GM23338 (cell line): ENCODE results near the gene SUB1. TPM values are rescaled to one million over a fixed set of nuclear protein-coding genes. Genes with fewer than 3 reads are reported as not detected.

Experiments
- ATAC-seq: fragments of 200-7000 bp; cut with Tn5 transposase; 3 replicates; pipeline ENCODE4 v1.9.1; 2020
- DNase-seq: peaks from one replicate; pipeline ENCODE4 v3.0.0-alpha.2; 2015; ENCODE audit warnings: low spot score
- H2AFZ ChIP-seq: fragments of 200-600 bp; sonication (generic); 2 replicates; pipeline ENCODE4 v1.8.0; 2016; ENCODE audit warnings: antibody characterized with exemption, mild to moderate bottlenecking, moderate library complexity
- H3F3A ChIP-seq: fragments of 200-600 bp; sonication (generic); replicated peaks from 2 replicates; pipeline ENCODE4 v1.8.0; 2017; ENCODE audit warnings: antibody characterized with exemption, mixed run types, low read depth
- H3K27ac ChIP-seq: fragments of 200-600 bp; sonication (generic); 2 replicates; pipeline ENCODE4 v1.6.1; 2016; ENCODE audit warnings: low read depth
- H3K27me3 ChIP-seq: fragments of 200-600 bp; sonication (generic); 2 replicates; pipeline ENCODE4 v1.8.0; 2016; ENCODE audit warnings: mild to moderate bottlenecking, mixed run types, moderate library complexity; ENCODE audit not compliant: insufficient read depth
- H3K36me3 ChIP-seq: fragments of 200-600 bp; sonication (generic); 2 replicates; pipeline ENCODE4 v1.8.0; 2016; ENCODE audit warnings: mild to moderate bottlenecking; ENCODE audit not compliant: insufficient read depth
- H3K4me1 ChIP-seq: fragments of 200-600 bp; sonication (generic); 2 replicates; pipeline ENCODE4 v1.8.0; 2016; ENCODE audit warnings: mild to moderate bottlenecking, moderate library complexity; ENCODE audit not compliant: insufficient read depth
- H3K4me2 ChIP-seq: fragments of 200-600 bp; sonication (generic); 2 replicates; pipeline ENCODE4 v1.7.1; 2017; ENCODE audit warnings: mixed run types
- H3K4me3 ChIP-seq: fragments of 200-600 bp; sonication (generic); 2 replicates; pipeline ENCODE4 v1.6.1; 2016; ENCODE audit warnings: mixed run types
- H3K79me2 ChIP-seq: fragments of 200-600 bp; sonication (generic); replicated peaks from 2 replicates; pipeline ENCODE4 v1.8.0; 2017; ENCODE audit warnings: mild to moderate bottlenecking; ENCODE audit not compliant: insufficient read depth
- H3K9me2 ChIP-seq: fragments of 200-600 bp; sonication (generic); 2 replicates; pipeline ENCODE4 v1.8.0; 2017; ENCODE audit not compliant: insufficient read depth
- H4K20me1 ChIP-seq: fragments of 200-600 bp; sonication (generic); replicated peaks from 2 replicates; pipeline ENCODE4 v1.8.0; 2017; ENCODE audit warnings: mild to moderate bottlenecking; ENCODE audit not compliant: insufficient read depth
- H3K27ac Mint-ChIP-seq: 2 replicates; pipeline ENCODE4 v1.8.0; 2020; ENCODE audit warnings: inconsistent platforms, mild to moderate bottlenecking, moderate library complexity, mixed read lengths
- H3K27me3 Mint-ChIP-seq: 3 replicates; pipeline ENCODE4 v1.8.0; 2022; ENCODE audit warnings: low read depth, mild to moderate bottlenecking, moderate library complexity, mixed read lengths, inconsistent platforms; ENCODE audit not compliant: insufficient read depth, poor library complexity
- H3K36me3 Mint-ChIP-seq: 3 replicates; pipeline ENCODE4 v1.8.0; 2021; ENCODE audit warnings: low read depth, mild to moderate bottlenecking, inconsistent platforms, moderate library complexity, mixed read lengths
- H3K4me1 Mint-ChIP-seq: 3 replicates; pipeline ENCODE4 v1.8.0; 2020; ENCODE audit warnings: mild to moderate bottlenecking, inconsistent platforms, mixed read lengths
- H3K4me3 Mint-ChIP-seq: 3 replicates; pipeline ENCODE4 v1.8.0; 2021; ENCODE audit warnings: moderate library complexity, mild to moderate bottlenecking, inconsistent platforms, mixed read lengths
- H3K9me3 Mint-ChIP-seq: 3 replicates; pipeline ENCODE4 v1.8.0; 2020; ENCODE audit warnings: moderate library complexity, mild to moderate bottlenecking, inconsistent platforms, mixed read lengths
- CREB1 ChIP-seq: fragments of 250-450 bp; sonication (Bioruptor Pico); IDR thresholded peaks from 2 replicates; pipeline ENCODE4 v1.5.0; 2020; ENCODE audit warnings: low read depth, mild to moderate bottlenecking, moderate library complexity
- CTCF ChIP-seq, 2 experiments: fragments of 200-600 bp in 1 of 2; sonication (generic) in 1 of 2; conservative IDR thresholded peaks; 2 replicates each; pipeline versions ENCODE4 v1.5.1 to v1.6.1; 2016 to 2017; ENCODE audit warnings: antibody characterized with exemption in 2 of 2, low read depth in 2 of 2, mild to moderate bottlenecking in 2 of 2, moderate library complexity in 1 of 2
- ETS1 ChIP-seq: IDR thresholded peaks from 2 replicates; pipeline ENCODE4 v1.6.1; 2016; ENCODE audit warnings: antibody characterized with exemption
- EZH2 ChIP-seq: fragments of 200-600 bp; sonication (generic); IDR thresholded peaks from one replicate; pipeline ENCODE4 v1.8.0; 2017; ENCODE audit warnings: antibody characterized with exemption, mild to moderate bottlenecking, low read depth; ENCODE audit not compliant: unreplicated experiment
- EZH2phosphoT487 ChIP-seq: fragments of 200-600 bp; sonication (generic); IDR thresholded peaks from one replicate; pipeline ENCODE4 v1.8.1; 2018; ENCODE audit warnings: antibody characterized with exemption; ENCODE audit not compliant: unreplicated experiment
- JUNB ChIP-seq: IDR thresholded peaks from one replicate; pipeline ENCODE4 v1.6.1; 2016; ENCODE audit warnings: antibody characterized with exemption; ENCODE audit not compliant: unreplicated experiment
- POLR2AphosphoS5 ChIP-seq: IDR thresholded peaks from 2 replicates; pipeline ENCODE4 v1.6.1; 2016; ENCODE audit warnings: antibody characterized with exemption, low read depth
- REST ChIP-seq: IDR thresholded peaks from one replicate; pipeline ENCODE4 v1.6.1; 2018; ENCODE audit warnings: antibody characterized with exemption; ENCODE audit not compliant: unreplicated experiment
- STAT1 ChIP-seq: IDR thresholded peaks from one replicate; pipeline ENCODE4 v1.6.1; 2016; ENCODE audit warnings: antibody characterized with exemption; ENCODE audit not compliant: unreplicated experiment
- ZNF114 ChIP-seq: fragments of 250-450 bp; sonication (Bioruptor Pico); IDR thresholded peaks from 2 replicates; pipeline ENCODE4 v1.5.0; 2020; ENCODE audit warnings: mild to moderate bottlenecking, moderate library complexity
- ZNF331 ChIP-seq: fragments of 250-450 bp; sonication (Bioruptor Pico); IDR thresholded peaks from 2 replicates; pipeline ENCODE4 v1.5.0; 2020; ENCODE audit warnings: low read depth, mild to moderate bottlenecking, moderate library complexity
- ZNF462 ChIP-seq: fragments of 250-450 bp; sonication (Bioruptor Pico); IDR thresholded peaks from 2 replicates; pipeline ENCODE4 v1.5.0; 2020; ENCODE audit warnings: mild to moderate bottlenecking, moderate library complexity
- polyA plus RNA-seq: library from polyadenylated mRNA; unstranded; fragments of >200 nt; fragmentation: Nextera tagmentation; extraction: Ambion mirVana; gene quantifications from 2 replicates; pipeline ENCODE4 v1.2.1, GENCODE V29; 2016
- total RNA-seq: library from RNA; depleted of rRNA; stranded (reverse); fragments of >200 nt; shearing (Covaris generic); gene quantifications from 2 replicates; pipeline ENCODE4 v1.2.3, GENCODE V29; 2014

The SUB1 gene
- total and polyA plus RNA-seq, 2 experiments from 2014 or later, result 365 to 1,041 TPM

- TF ChIP-seq ZNF462 (CRISPR knock-in tag), result no peak
These were observed 25.4 kb upstream of the SUB1 start (continued) for GRCh38 chr5:32559921-32560320.

GRCh38 chr5:32562056-32562455, 23.3 kb upstream of the SUB1 start:
- no peaks in the 10 kb centered on the region for H3F3A ChIP-seq
- Mint-ChIP-seq H3K4me1 (peaks cover 7% of the 10 kb centered on the region), H3K36me3 (no peaks in the 10 kb centered on the region), H3K9me3 (no peaks in the 10 kb centered on the region; the same call in 2 of the 3 replicates), H3K4me3 (no peak overlapping the region), H3K27ac (no peak overlapping the region), H3K27me3 (peaks cover 2% of the 10 kb centered on the region)
- ATAC-seq, result no peak
- DNase-seq, result no peak
- no peak overlapping the region for H2AFZ ChIP-seq
- H3K4me1 ChIP-seq, result peaks cover 6% of the 10 kb centered on the region; the same call in 1 of the 2 replicates
- H3K27me3 ChIP-seq, result no peaks in the 10 kb centered on the region
- no peaks in the 10 kb centered on the region for H4K20me1 ChIP-seq
- H3K4me3 ChIP-seq, result no peak overlapping the region
- H3K36me3 ChIP-seq, result no peaks in the 10 kb centered on the region
- no peaks in the 10 kb centered on the region for H3K9me2 ChIP-seq
- H3K79me2 ChIP-seq, result no peaks in the 10 kb centered on the region
- H3K27ac ChIP-seq, result no peak overlapping the region
- no peak overlapping the region for H3K4me2 ChIP-seq
- TF ChIP-seq POLR2AphosphoS5 (no peak), EZH2 (no peak), REST (no peak), CREB1 (CRISPR knock-in tag) (no peak), ZNF114 (CRISPR knock-in tag) (no peak), JUNB (no peak), STAT1 (no peak), EZH2phosphoT487 (no peak), CTCF (conservative IDR thresholded peaks at IDR 0.05; ENCODE audit: low read depth in 2 of 2) (no peak), ETS1 (no peak), ZNF331 (CRISPR knock-in tag) (no peak)
